Measurements from ENCODE around the gene PDIA2. TPM values are rescaled to one million over a fixed set of nuclear protein-coding genes. Genes with fewer than 3 reads are reported as not detected.

Gene PDIA2
- total RNA-seq, 1 donor from 2014 or later: not detected

GRCh38 chr16:309476-309875 is 26.5 kb downstream of the PDIA2 start:
- Histone ChIP-seq H3K27me3 (ENCODE audit: control insufficient read depth, insufficient read depth, low read length) (no peaks in the 10 kb centered on the region), H3K4me3 (ENCODE audit: low read depth, low read length) (no peak overlapping the region), H3K36me3 (ENCODE audit: control insufficient read depth, insufficient read depth, low read length) (no peaks in the 10 kb centered on the region)
- TF ChIP-seq, protein P1, sequence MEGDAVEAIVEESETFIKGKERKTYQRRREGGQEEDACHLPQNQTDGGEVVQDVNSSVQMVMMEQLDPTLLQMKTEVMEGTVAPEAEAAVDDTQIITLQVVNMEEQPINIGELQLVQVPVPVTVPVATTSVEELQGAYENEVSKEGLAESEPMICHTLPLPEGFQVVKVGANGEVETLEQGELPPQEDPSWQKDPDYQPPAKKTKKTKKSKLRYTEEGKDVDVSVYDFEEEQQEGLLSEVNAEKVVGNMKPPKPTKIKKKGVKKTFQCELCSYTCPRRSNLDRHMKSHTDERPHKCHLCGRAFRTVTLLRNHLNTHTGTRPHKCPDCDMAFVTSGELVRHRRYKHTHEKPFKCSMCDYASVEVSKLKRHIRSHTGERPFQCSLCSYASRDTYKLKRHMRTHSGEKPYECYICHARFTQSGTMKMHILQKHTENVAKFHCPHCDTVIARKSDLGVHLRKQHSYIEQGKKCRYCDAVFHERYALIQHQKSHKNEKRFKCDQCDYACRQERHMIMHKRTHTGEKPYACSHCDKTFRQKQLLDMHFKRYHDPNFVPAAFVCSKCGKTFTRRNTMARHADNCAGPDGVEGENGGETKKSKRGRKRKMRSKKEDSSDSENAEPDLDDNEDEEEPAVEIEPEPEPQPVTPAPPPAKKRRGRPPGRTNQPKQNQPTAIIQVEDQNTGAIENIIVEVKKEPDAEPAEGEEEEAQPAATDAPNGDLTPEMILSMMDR (IDR thresholded peaks at IDR 0.05; ENCODE audit: insufficient read depth, low read length, poor library complexity, severe bottlenecking): no peak
- no peak for DNase-seq (ENCODE audit: low read depth)

DNA sequence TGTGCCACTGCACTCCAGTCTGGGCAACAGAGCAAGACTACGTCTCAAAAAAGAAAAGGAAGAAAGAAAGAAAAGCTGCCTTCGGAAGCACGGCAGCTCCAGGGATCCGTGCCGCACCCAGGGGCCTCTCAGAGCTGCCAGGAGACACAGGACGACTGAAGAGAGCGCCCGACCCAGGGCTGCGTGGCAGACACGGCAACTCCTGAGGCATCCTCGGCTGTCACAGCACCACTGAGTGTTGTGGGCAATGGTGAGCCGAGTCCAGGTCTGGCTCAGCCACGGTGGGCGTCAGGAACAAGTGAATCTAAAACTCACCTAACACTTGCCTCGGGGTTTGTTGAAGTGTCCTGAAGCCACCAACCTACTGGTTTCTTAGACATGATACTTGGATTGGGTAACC is 28.8 kb downstream of the PDIA2 start:
- DNase-seq (ENCODE audit: low read depth): no peak
- Histone ChIP-seq H3K27me3 (ENCODE audit: control insufficient read depth, insufficient read depth, low read length) (no peaks in the 10 kb centered on the region), H3K4me3 (ENCODE audit: low read depth, low read length) (no peak overlapping the region), H3K36me3 (ENCODE audit: control insufficient read depth, insufficient read depth, low read length) (no peaks in the 10 kb centered on the region)
- TF ChIP-seq, protein P1 (IDR thresholded peaks at IDR 0.05; ENCODE audit: insufficient read depth, low read length, poor library complexity, severe bottlenecking): no peak

DNA sequence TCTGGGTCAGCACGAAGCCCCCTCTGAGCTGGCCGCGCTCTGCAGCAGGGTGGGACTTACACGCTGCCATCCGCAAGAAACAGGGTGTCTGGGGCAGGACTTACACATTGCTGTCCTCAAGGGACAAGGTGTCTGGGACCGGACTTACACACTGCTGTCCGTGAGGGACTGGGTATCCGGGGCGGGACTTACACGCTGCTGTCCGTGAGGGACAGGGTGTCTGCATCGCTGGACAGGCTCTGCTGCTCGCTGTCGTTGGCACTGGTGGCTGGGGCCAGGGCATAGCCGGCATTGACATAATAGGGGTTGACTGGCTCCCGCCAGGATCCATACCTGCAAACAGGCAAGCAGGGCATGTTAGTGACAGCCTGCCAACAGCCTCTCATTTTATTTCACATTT is 31.4 kb downstream of the PDIA2 start:
- TF ChIP-seq, protein P1 (IDR thresholded peaks at IDR 0.05; ENCODE audit: insufficient read depth, low read length, poor library complexity, severe bottlenecking): no peak
- H3K36me3 ChIP-seq (ENCODE audit: control insufficient read depth, insufficient read depth, low read length): no peaks in the 10 kb centered on the region

GRCh38 chr16:314795-315299 is 31.9 kb downstream of the PDIA2 start:
- no peaks in the 10 kb centered on the region for H3K36me3 ChIP-seq (ENCODE audit: control insufficient read depth, insufficient read depth, low read length)
- H3K4me3 ChIP-seq (ENCODE audit: low read depth, low read length): no peak overlapping the region
- no peaks in the 10 kb centered on the region for H3K27me3 ChIP-seq (ENCODE audit: control insufficient read depth, insufficient read depth, low read length)
- DNase-seq (ENCODE audit: low read depth): no peak
- TF ChIP-seq, protein P1 (IDR thresholded peaks at IDR 0.05; ENCODE audit: insufficient read depth, low read length, poor library complexity, severe bottlenecking): no peak

More for the DNA sequence above, 31.4 kb downstream of the PDIA2 start:
- no peak for DNase-seq (ENCODE audit: low read depth)
- no peaks in the 10 kb centered on the region for H3K27me3 ChIP-seq (ENCODE audit: control insufficient read depth, insufficient read depth, low read length)
- no peak overlapping the region for H3K4me3 ChIP-seq (ENCODE audit: low read depth, low read length)

DNA sequence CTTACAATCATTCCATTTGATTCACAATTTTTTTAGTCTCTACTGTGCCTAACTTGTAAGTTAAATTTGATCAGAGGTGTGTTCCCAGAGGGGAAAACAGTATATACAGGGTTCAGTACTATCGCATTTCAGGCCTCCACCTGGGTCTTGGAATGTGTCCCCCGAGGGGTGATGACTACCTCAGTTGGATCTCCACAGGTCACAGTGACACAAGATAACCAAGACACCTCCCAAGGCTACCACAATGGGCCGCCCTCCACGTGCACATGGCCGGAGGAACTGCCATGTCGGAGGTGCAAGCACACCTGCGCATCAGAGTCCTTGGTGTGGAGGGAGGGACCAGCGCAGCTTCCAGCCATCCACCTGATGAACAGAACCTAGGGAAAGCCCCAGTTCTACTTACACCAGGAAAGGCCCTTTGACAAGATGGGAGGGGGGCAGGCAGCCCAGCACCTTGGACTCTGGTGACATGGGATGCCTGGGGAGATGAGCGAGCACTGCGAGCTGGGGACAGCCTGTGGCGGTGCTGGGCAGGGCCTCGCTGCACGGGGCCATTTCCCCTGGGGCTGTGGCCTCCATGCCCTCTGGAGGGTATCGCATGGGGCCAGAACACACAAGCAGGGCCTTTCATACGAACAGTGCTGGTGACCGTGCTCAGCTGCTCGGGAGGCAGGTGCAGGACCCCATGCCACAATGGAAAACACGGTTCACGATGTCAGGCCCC is 33.9 kb downstream of the PDIA2 start:
- no peak for DNase-seq (ENCODE audit: low read depth)
- no peak overlapping the region for H3K4me3 ChIP-seq (ENCODE audit: low read depth, low read length)
- no peaks in the 10 kb centered on the region for H3K36me3 ChIP-seq (ENCODE audit: control insufficient read depth, insufficient read depth, low read length)
- H3K27me3 ChIP-seq (ENCODE audit: control insufficient read depth, insufficient read depth, low read length): no peaks in the 10 kb centered on the region
- TF ChIP-seq, protein P1 (IDR thresholded peaks at IDR 0.05; ENCODE audit: insufficient read depth, low read length, poor library complexity, severe bottlenecking): no peak

- Histone ChIP-seq H3K4me3 (ENCODE audit: low read depth, low read length) (no peak overlapping the region), H3K36me3 (ENCODE audit: control insufficient read depth, insufficient read depth, low read length) (no peaks in the 10 kb centered on the region)
- no peak for DNase-seq (ENCODE audit: low read depth)
Measured at GRCh38 chr16:317583-317982, 34.6 kb downstream of the PDIA2 start.

More at GRCh38 chr16:317583-317982, 34.6 kb downstream of the PDIA2 start:
- TF ChIP-seq, protein P1 (IDR thresholded peaks at IDR 0.05; ENCODE audit: insufficient read depth, low read length, poor library complexity, severe bottlenecking): no peak
- H3K27me3 ChIP-seq (ENCODE audit: control insufficient read depth, insufficient read depth, low read length): no peaks in the 10 kb centered on the region

Measured in kidney epithelial cell (primary cell).